ENCODE results near the gene IFT27. TPM values are rescaled to one million over a fixed set of nuclear protein-coding genes. Genes with fewer than 3 reads are reported as not detected.

Gene IFT27
- total RNA-seq, 4 donors from 2014 or later, result 4.4 to 15.8 (median 10.8) TPM

DNA sequence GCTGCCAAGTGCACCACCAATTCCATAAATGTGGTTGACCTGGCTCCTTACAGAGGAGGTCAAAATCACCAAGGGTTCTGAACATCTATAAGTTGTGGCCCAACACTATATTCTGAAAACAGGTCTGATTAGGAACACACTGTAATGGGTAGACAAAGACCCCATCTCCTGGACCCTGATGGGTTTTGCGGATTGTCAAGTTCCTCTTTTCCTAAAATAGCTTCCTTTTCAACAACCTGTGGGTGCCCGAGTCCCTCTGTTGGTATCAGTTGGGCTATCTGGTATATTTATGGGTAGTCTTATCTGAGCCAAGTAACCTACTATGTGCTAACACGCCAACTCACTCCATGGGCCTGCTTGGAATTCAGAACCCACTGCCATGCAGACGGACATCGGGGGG is 62.5 kb downstream of the IFT27 start:
- TF ChIP-seq, protein P1, sequence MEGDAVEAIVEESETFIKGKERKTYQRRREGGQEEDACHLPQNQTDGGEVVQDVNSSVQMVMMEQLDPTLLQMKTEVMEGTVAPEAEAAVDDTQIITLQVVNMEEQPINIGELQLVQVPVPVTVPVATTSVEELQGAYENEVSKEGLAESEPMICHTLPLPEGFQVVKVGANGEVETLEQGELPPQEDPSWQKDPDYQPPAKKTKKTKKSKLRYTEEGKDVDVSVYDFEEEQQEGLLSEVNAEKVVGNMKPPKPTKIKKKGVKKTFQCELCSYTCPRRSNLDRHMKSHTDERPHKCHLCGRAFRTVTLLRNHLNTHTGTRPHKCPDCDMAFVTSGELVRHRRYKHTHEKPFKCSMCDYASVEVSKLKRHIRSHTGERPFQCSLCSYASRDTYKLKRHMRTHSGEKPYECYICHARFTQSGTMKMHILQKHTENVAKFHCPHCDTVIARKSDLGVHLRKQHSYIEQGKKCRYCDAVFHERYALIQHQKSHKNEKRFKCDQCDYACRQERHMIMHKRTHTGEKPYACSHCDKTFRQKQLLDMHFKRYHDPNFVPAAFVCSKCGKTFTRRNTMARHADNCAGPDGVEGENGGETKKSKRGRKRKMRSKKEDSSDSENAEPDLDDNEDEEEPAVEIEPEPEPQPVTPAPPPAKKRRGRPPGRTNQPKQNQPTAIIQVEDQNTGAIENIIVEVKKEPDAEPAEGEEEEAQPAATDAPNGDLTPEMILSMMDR (IDR thresholded peaks at IDR 0.05), result no peak
- ATAC-seq (ENCODE audit: low FRiP score) (no peak), DNase-seq (ENCODE audit: low spot score) (no peak)

Other genes with a start within 250 kb of the IFT27 start
- gene EIF3D, start 247.0 kb downstream of the IFT27 start, total RNA-seq, result 100 to 1,000 TPM; 248 to 355 (median 268) TPM
- gene CACNG2, start 72.4 kb downstream of the IFT27 start, total RNA-seq, result under 1 TPM in 1 of 4 donors, not detected in 3; 0.19 TPM
- not detected for gene PVALB, start 40.9 kb upstream of the IFT27 start, total RNA-seq
- gene NCF4, start 84.9 kb upstream of the IFT27 start, total RNA-seq, result 10 to 100 TPM; 31.6 to 78.8 (median 41.6) TPM
- gene CSF2RB, start 137.5 kb upstream of the IFT27 start, total RNA-seq, result 10 to 100 TPM in 2 of 4 donors, 1 to 10 TPM in 2; 5.7 to 28.4 (median 17.0) TPM
- 100 to 1,000 TPM in 1 of 4 donors, 10 to 100 TPM in 3; 45.4 to 141 (median 78.0) TPM for gene TST, start 243.3 kb upstream of the IFT27 start, total RNA-seq
- gene MPST, start 243.6 kb upstream of the IFT27 start, total RNA-seq, result 100 to 1,000 TPM in 3 of 4 donors, 10 to 100 TPM in 1; 73.9 to 193 (median 145) TPM

Data from omental fat pad (tissue), 4 donors.